Kidney (tissue), 14 donors: ENCODE results near the gene STEAP3. TPM values are rescaled to one million over a fixed set of nuclear protein-coding genes. Genes with fewer than 3 reads are reported as not detected.

Experiments
- DNase-seq, 5 donors: peaks; one replicate each; pipeline ENCODE4 v3.0.0-alpha.2; 2013 to 2020
- FAIRE-seq: peaks from 2 replicates; lab custom pipeline; 2012; peaks lifted over from hg19 to GRCh38; lab: Jason Lieb, UNC
- H3K27ac ChIP-seq, 2 donors: one replicate each; pipeline ENCODE4 v1.7.0; 2013; ENCODE audit warnings: low read depth in 2 of 2, low read length in 2 of 2, inconsistent platforms in 1 of 2
- H3K27me3 ChIP-seq: one replicate; pipeline ENCODE4 v1.7.1; 2013; ENCODE audit warnings: low read length, inconsistent platforms; ENCODE audit not compliant: control insufficient read depth, insufficient read depth
- H3K36me3 ChIP-seq, 3 donors: one replicate each; pipeline versions ENCODE4 v1.7.0 to v1.7.1; 2013; ENCODE audit warnings: low read length in 3 of 3, control low read depth in 1 of 3, inconsistent platforms in 1 of 3; ENCODE audit not compliant: insufficient read depth in 3 of 3, control insufficient read depth in 2 of 3
- H3K4me1 ChIP-seq, 3 donors: one replicate each; pipeline versions ENCODE4 v1.7.0 to v1.7.1; 2013; ENCODE audit warnings: low read length in 3 of 3, inconsistent platforms in 1 of 3, low read depth in 1 of 3; ENCODE audit not compliant: control insufficient read depth in 2 of 3, insufficient read depth in 2 of 3
- H3K4me3 ChIP-seq, 3 donors: one replicate each; pipeline versions ENCODE4 v1.7.0 to v1.8.1; 2013; ENCODE audit warnings: low read length in 3 of 3, control low read depth in 1 of 3, inconsistent platforms in 1 of 3
- H3K9ac ChIP-seq, 3 donors: one replicate each; pipeline versions ENCODE4 v1.7.0 to v1.7.1; 2013; ENCODE audit warnings: low read length in 3 of 3, control low read depth in 1 of 3, inconsistent platforms in 1 of 3
- H3K9me3 ChIP-seq, 3 donors: one replicate each; pipeline versions ENCODE4 v1.7.0 to v1.7.1; 2013; ENCODE audit warnings: low read length in 3 of 3, control low read depth in 1 of 3, inconsistent platforms in 1 of 3; ENCODE audit not compliant: control insufficient read depth in 2 of 3, insufficient read depth in 1 of 3
- intact Hi-C: fragments of 100-400 bp; cut with DNase I; formaldehyde crosslinking; loops from one replicate; pipeline ENCODE4 v1.11.1; 2022
- polyA plus RNA-seq: library from polyadenylated mRNA; stranded (reverse); fragments of 350-450 nt; fragmentation: Illumina TruSeq; extraction: RNeasy Lipid Tissue Mini Kit (QIAGEN cat#74804); gene quantifications from one replicate; pipeline ENCODE4 v1.2.3, GENCODE V29; 2014; ENCODE audit warnings: low read depth, low replicate concordance; ENCODE audit not compliant: insufficient read depth
- total RNA-seq: library from RNA; stranded (reverse); fragmentation: NEBNext Ultra II Directional; extraction: Animal tissue kit (Norgen Biotek cat#: 25700); gene quantifications from one replicate; pipeline ENCODE4 v1.2.1, GENCODE V29; 2021
- TF ChIP-seq, protein P1 (sequence below): IDR thresholded peaks from 3 replicates; pipeline ENCODE4 v1.5.1; 2012; ENCODE audit warnings: mild to moderate bottlenecking, moderate library complexity, borderline replicate concordance; ENCODE audit not compliant: insufficient read depth; ENCODE audit errors: extremely low read depth
- donor health status: control.
- donor health status: control.
- donor health status: control.
- donor health status: control.
- donor health status: control.
- donor health status: DM: yes; HTN: yes; CAD: no.
- donor health status: Normal renal cell carcinoma (clear cell type).

Gene STEAP3
- total and polyA plus RNA-seq, 2 donors from 2014 or later = 6.7 to 25.4 TPM

DNA sequence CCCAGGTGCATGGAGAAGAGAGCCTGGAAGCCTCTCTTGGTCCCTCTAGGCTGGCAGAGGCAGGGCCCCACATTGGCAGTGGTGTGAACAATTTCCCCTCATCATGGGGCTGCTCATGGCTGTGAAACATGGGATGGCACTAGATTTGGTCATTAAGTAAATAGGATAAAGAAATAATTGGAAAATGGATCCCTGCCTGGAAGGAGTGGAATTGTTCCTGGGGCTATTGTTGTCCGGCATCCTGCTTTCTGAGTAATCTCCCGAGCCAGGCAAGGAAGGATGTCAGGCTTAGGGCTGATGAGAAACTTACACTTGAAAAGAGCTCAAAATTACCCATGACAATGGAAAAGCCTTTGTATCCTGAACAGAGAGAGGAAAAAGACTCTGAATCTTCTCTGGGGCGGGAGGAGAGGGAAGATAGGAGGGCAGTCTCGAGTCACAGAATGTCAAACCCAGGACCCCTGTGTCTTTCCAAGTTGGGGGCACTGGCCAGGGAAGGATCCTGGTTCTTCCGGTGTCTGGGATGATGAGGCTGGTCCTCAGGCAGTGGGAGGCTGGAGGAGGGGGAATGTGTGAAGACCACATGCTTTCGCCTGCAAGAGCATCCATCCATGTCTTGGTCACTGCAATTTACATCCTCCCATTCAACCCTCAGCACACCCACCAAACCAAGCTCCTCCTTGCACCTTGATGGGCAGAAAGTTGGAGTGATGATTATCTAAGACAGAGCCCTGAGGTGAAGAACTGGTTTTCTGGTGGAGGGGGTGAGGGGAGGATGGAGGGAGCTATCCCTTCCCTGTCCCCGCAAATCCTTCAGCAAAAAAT, 27.1 kb upstream of the STEAP3 start:
- TF ChIP-seq, protein P1, sequence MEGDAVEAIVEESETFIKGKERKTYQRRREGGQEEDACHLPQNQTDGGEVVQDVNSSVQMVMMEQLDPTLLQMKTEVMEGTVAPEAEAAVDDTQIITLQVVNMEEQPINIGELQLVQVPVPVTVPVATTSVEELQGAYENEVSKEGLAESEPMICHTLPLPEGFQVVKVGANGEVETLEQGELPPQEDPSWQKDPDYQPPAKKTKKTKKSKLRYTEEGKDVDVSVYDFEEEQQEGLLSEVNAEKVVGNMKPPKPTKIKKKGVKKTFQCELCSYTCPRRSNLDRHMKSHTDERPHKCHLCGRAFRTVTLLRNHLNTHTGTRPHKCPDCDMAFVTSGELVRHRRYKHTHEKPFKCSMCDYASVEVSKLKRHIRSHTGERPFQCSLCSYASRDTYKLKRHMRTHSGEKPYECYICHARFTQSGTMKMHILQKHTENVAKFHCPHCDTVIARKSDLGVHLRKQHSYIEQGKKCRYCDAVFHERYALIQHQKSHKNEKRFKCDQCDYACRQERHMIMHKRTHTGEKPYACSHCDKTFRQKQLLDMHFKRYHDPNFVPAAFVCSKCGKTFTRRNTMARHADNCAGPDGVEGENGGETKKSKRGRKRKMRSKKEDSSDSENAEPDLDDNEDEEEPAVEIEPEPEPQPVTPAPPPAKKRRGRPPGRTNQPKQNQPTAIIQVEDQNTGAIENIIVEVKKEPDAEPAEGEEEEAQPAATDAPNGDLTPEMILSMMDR = no peak
- H3K9ac ChIP-seq = no peak overlapping the region
- no peaks in the 10 kb centered on the region for H3K9me3 ChIP-seq
- no peaks in the 10 kb centered on the region for H3K36me3 ChIP-seq
- intact Hi-C loops = no loop called here
- FAIRE-seq (no peak), DNase-seq (no peak)
- H3K4me3 ChIP-seq = no peak overlapping the region
- H3K27me3 ChIP-seq = no peaks in the 10 kb centered on the region
- H3K27ac ChIP-seq = no peak overlapping the region
- H3K4me1 ChIP-seq = no peaks in the 10 kb centered on the region

DNA sequence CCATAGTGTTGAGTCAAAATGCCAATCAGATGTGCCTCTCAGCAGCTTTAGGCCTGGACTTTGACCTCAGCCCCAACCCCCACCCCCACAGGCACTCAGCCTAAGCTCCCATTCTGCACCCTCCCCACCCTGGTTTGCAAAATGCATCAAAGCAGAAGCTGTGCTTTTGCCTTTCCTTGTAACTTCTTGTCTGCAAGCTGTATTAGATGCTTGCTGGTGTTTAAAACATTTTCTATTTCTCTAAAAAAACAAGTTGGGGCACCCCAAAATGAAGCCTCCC, 26.6 kb upstream of the STEAP3 start:
- Histone ChIP-seq H3K27me3 (no peaks in the 10 kb centered on the region), H3K4me3 (no peak overlapping the region), H3K9me3 (no peaks in the 10 kb centered on the region), H3K9ac (no peak overlapping the region), H3K36me3 (no peaks in the 10 kb centered on the region), H3K27ac (no peak overlapping the region), H3K4me1 (no peaks in the 10 kb centered on the region)
- FAIRE-seq (no peak), DNase-seq (no peak)
- intact Hi-C loops = no loop called here
- TF ChIP-seq, protein P1 = no peak

DNA sequence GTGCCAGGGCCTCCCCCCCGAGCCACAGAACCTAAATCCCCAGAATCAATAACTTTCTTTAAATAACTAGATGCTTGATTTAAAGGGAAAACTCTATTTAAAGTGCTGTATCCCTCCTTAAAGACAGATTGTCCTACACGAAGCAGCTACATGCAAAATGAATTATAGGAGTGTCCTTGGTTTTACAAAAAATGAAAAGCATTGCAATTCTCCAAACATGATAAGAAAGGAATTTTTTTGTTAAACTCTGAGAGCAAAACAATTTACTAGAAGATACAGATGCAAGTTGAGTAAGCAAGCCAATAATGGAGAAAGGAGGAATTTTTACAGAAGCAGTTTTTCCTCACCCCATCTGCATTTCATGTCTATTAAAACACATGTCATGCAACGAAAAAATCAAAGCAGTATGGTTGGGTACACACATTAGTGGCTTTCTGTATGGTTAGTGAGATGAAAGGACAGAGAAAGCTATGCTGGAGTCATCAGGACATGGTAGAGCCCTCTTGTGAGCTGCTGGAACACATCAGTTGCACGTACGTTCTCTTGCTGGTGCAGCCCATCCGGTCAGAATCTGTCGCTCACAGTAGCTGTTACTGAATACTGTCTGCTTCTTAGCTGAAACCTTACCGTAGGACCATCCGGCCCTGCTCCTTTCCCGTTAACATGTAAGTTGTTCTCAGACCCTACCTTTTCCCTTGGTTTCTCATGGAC, 25.9 kb upstream of the STEAP3 start:
- no peak overlapping the region for H3K27ac ChIP-seq
- H3K36me3 ChIP-seq = no peaks in the 10 kb centered on the region
- no peaks in the 10 kb centered on the region for H3K4me1 ChIP-seq
- H3K9me3 ChIP-seq = no peaks in the 10 kb centered on the region
- intact Hi-C loops = no loop called here
- TF ChIP-seq, protein P1 = no peak
- H3K4me3 ChIP-seq = no peak overlapping the region
- FAIRE-seq (no peak), DNase-seq (no peak)
- H3K9ac ChIP-seq = no peak overlapping the region
- no peaks in the 10 kb centered on the region for H3K27me3 ChIP-seq
